Measurements from ENCODE around the gene HK1. TPM values are rescaled to one million over a fixed set of nuclear protein-coding genes. Genes with fewer than 3 reads are reported as not detected.

HK1 gene
- total and polyA plus RNA-seq, 2 donors (not counting 1 experiment from before 2014, with no cell fraction given): 60.6 to 172 TPM

DNA sequence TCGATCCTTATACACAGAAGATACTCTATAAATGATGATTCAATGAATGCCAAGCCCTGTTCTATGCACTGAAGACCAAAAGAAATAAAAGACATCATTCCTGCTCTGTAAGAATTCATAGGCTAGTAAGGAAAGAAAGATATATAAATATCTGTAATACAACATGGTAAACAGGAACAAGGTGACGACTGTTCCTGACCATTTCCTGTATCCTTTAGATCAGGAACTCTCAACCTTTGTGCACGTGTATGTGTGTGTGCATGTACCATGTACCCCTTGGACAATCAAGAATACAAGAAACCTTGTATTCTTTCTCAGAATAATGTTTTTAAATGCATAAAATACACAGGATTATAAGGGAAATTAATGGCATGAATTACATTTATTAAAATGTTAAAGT, 7.3 kb upstream of the HK1 start:
- H3K27ac ChIP-seq (ENCODE audit: insufficient read depth, low read length): no peak overlapping the region
- no peaks in the 10 kb centered on the region for H3K9me3 ChIP-seq (ENCODE audit: control insufficient read depth, insufficient read depth, low read depth, low read length)
- H3K36me3 ChIP-seq (ENCODE audit: control insufficient read depth, insufficient read depth, low read length): no peaks in the 10 kb centered on the region
- H3K9ac ChIP-seq (ENCODE audit: insufficient read depth, low read length): no peak overlapping the region
- no peak for DNase-seq (ENCODE audit: low read depth in 2 of 2)
- H4K20me1 ChIP-seq (ENCODE audit: control insufficient read depth, extremely low read depth, insufficient read depth, low read length): no peaks in the 10 kb centered on the region
- H3K27me3 ChIP-seq (ENCODE audit: control insufficient read depth, insufficient read depth, low read length): peaks cover 8% of the 10 kb centered on the region
- no peak overlapping the region for H3K4me2 ChIP-seq (ENCODE audit: extremely low read depth, insufficient read depth, low read length)
- TF ChIP-seq, protein P1, sequence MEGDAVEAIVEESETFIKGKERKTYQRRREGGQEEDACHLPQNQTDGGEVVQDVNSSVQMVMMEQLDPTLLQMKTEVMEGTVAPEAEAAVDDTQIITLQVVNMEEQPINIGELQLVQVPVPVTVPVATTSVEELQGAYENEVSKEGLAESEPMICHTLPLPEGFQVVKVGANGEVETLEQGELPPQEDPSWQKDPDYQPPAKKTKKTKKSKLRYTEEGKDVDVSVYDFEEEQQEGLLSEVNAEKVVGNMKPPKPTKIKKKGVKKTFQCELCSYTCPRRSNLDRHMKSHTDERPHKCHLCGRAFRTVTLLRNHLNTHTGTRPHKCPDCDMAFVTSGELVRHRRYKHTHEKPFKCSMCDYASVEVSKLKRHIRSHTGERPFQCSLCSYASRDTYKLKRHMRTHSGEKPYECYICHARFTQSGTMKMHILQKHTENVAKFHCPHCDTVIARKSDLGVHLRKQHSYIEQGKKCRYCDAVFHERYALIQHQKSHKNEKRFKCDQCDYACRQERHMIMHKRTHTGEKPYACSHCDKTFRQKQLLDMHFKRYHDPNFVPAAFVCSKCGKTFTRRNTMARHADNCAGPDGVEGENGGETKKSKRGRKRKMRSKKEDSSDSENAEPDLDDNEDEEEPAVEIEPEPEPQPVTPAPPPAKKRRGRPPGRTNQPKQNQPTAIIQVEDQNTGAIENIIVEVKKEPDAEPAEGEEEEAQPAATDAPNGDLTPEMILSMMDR (conservative IDR thresholded peaks at IDR 0.05 in 1 of 2, IDR thresholded peaks at IDR 0.05 in 1 of 2; ENCODE audit: low read depth in 1 of 2, low read length in 2 of 2): no peak
- no peak for TF ChIP-seq EZH2 (IDR thresholded peaks at IDR 0.05; ENCODE audit: low read length, missing control alignments)
- H2AFZ ChIP-seq (ENCODE audit: low read length): no peak overlapping the region
- H3K79me2 ChIP-seq (ENCODE audit: control insufficient read depth, insufficient read depth, low read length): no peaks in the 10 kb centered on the region
- no peak overlapping the region for H3K4me3 ChIP-seq (replicated peaks in 1 of 4; ENCODE audit: control extremely low read depth in 1 of 4, insufficient read depth in 1 of 4, low read depth in 3 of 4, low read length in 4 of 4)
- no peaks in the 10 kb centered on the region for H3K4me1 ChIP-seq (ENCODE audit: control insufficient read depth, extremely low read depth, insufficient read depth, low read length)

DNA sequence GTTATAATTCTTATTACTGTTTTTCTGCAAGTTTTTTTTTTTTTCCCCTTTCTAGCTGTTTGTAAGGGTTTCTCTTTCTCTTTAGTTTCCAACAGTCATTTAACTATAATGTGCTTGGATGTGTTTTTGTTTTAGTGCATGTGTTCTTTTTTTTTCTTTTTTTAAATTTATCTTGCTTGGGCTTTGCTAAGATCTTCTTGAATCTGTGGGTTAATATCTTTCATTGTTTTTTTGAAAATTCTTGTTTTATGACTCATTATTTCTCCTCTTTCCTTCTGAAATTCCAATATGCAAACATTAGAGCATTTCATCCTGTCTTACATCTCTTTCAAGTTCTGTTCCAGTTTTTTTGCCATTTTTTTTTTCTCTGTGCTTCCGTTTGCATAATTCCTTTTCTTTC, 5.7 kb upstream of the HK1 start:
- DNase-seq (ENCODE audit: low read depth in 2 of 2): peak in 1 of 2 donors; percentile 9
- H3K36me3 ChIP-seq (ENCODE audit: control insufficient read depth, insufficient read depth, low read length): no peaks in the 10 kb centered on the region
- H3K4me2 ChIP-seq (ENCODE audit: extremely low read depth, insufficient read depth, low read length): no peak overlapping the region
- no peak overlapping the region for H2AFZ ChIP-seq (ENCODE audit: low read length)
- H3K79me2 ChIP-seq (ENCODE audit: control insufficient read depth, insufficient read depth, low read length): no peaks in the 10 kb centered on the region
- no peaks in the 10 kb centered on the region for H3K9me3 ChIP-seq (ENCODE audit: control insufficient read depth, insufficient read depth, low read depth, low read length)
- H3K4me3 ChIP-seq (replicated peaks in 1 of 4; ENCODE audit: control extremely low read depth in 1 of 4, insufficient read depth in 1 of 4, low read depth in 3 of 4, low read length in 4 of 4): no peak overlapping the region
- peaks cover 5% of the 10 kb centered on the region for H3K27me3 ChIP-seq (ENCODE audit: control insufficient read depth, insufficient read depth, low read length)
- no peak overlapping the region for H3K27ac ChIP-seq (ENCODE audit: insufficient read depth, low read length)
- H3K9ac ChIP-seq (ENCODE audit: insufficient read depth, low read length): no peak overlapping the region
- H4K20me1 ChIP-seq (ENCODE audit: control insufficient read depth, extremely low read depth, insufficient read depth, low read length): no peaks in the 10 kb centered on the region
- no peak for TF ChIP-seq EZH2 (IDR thresholded peaks at IDR 0.05; ENCODE audit: low read length, missing control alignments)
- TF ChIP-seq, protein P1 (conservative IDR thresholded peaks at IDR 0.05 in 1 of 2, IDR thresholded peaks at IDR 0.05 in 1 of 2; ENCODE audit: low read depth in 1 of 2, low read length in 2 of 2): no peak
- H3K4me1 ChIP-seq (ENCODE audit: control insufficient read depth, extremely low read depth, insufficient read depth, low read length): no peaks in the 10 kb centered on the region

DNA sequence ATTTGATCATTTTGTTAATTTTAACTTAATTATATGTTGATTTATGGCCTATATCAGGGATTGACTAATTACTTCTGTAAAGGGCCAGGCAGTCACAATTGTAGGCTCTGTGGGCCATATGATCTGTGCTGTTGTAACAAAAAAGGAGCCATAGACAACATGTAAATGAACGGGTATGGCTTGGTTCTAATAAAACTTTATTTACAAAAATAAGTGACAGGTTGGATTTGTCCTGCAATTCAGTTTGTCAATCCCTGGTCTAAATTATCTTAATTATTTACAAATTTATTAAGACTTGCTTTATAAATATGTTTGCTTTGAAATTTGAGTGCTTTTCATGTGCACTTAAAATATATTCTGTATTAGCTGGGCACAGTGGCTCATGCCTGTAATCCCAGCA, 2.9 kb upstream of the HK1 start:
- TF ChIP-seq, protein P1 (conservative IDR thresholded peaks at IDR 0.05 in 1 of 2, IDR thresholded peaks at IDR 0.05 in 1 of 2; ENCODE audit: low read depth in 1 of 2, low read length in 2 of 2): no peak
- TF ChIP-seq EZH2 (IDR thresholded peaks at IDR 0.05; ENCODE audit: low read length, missing control alignments): no peak
- H3K9ac ChIP-seq (ENCODE audit: insufficient read depth, low read length): no peak overlapping the region
- H3K9me3 ChIP-seq (ENCODE audit: control insufficient read depth, insufficient read depth, low read depth, low read length): no peaks in the 10 kb centered on the region
- H3K4me1 ChIP-seq (ENCODE audit: control insufficient read depth, extremely low read depth, insufficient read depth, low read length): no peaks in the 10 kb centered on the region
- no peaks in the 10 kb centered on the region for H3K79me2 ChIP-seq (ENCODE audit: control insufficient read depth, insufficient read depth, low read length)
- H3K36me3 ChIP-seq (ENCODE audit: control insufficient read depth, insufficient read depth, low read length): no peaks in the 10 kb centered on the region
- no peak overlapping the region for H3K4me3 ChIP-seq (replicated peaks in 1 of 4; ENCODE audit: control extremely low read depth in 1 of 4, insufficient read depth in 1 of 4, low read depth in 3 of 4, low read length in 4 of 4)
- DNase-seq (ENCODE audit: low read depth in 2 of 2): no peak
- no peak overlapping the region for H3K27ac ChIP-seq (ENCODE audit: insufficient read depth, low read length)
- no peaks in the 10 kb centered on the region for H3K27me3 ChIP-seq (ENCODE audit: control insufficient read depth, insufficient read depth, low read length)
- no peaks in the 10 kb centered on the region for H4K20me1 ChIP-seq (ENCODE audit: control insufficient read depth, extremely low read depth, insufficient read depth, low read length)
- H2AFZ ChIP-seq (ENCODE audit: low read length): no peak overlapping the region
- H3K4me2 ChIP-seq (ENCODE audit: extremely low read depth, insufficient read depth, low read length): no peak overlapping the region
